Epithelial cell of proximal tubule (primary cell): ENCODE measurements around the gene TCF21. TPM values are rescaled to one million over a fixed set of nuclear protein-coding genes. Genes with fewer than 3 reads are reported as not detected.
"Not testable (repeated sequence)": the region's sequence is repeated elsewhere in the genome, so short reads cannot be mapped to it uniquely, and the experiment has no call there.

Experiments
- DNase-seq: peaks from one replicate; pipeline ENCODE4 v3.0.0-alpha.2; 2011; ENCODE audit warnings: low read depth
- H3K4me3 ChIP-seq: 2 replicates; pipeline ENCODE4 v1.5.1; 2011; ENCODE audit warnings: low read depth, mild to moderate bottlenecking, low read length
- total RNA-seq: library from RNA; depleted of rRNA; stranded (reverse); fragments of >200 nt; gene quantifications from 2 replicates; pipeline ENCODE4 v1.2.3, GENCODE V29; 2015
- TF ChIP-seq, protein P1 (sequence below): conservative IDR thresholded peaks from 2 replicates; pipeline ENCODE4 v1.5.1; 2012; ENCODE audit warnings: low read depth, mild to moderate bottlenecking, low read length

Gene TCF21
- total RNA-seq, 1 donor from 2014 or later: 0.23 TPM

GRCh38 chr6:133921249-133921859, 32.4 kb downstream of the TCF21 start:
- TF ChIP-seq, protein P1, sequence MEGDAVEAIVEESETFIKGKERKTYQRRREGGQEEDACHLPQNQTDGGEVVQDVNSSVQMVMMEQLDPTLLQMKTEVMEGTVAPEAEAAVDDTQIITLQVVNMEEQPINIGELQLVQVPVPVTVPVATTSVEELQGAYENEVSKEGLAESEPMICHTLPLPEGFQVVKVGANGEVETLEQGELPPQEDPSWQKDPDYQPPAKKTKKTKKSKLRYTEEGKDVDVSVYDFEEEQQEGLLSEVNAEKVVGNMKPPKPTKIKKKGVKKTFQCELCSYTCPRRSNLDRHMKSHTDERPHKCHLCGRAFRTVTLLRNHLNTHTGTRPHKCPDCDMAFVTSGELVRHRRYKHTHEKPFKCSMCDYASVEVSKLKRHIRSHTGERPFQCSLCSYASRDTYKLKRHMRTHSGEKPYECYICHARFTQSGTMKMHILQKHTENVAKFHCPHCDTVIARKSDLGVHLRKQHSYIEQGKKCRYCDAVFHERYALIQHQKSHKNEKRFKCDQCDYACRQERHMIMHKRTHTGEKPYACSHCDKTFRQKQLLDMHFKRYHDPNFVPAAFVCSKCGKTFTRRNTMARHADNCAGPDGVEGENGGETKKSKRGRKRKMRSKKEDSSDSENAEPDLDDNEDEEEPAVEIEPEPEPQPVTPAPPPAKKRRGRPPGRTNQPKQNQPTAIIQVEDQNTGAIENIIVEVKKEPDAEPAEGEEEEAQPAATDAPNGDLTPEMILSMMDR: peak; percentile 84
- peak; percentile 16 for DNase-seq
- H3K4me3 ChIP-seq: no peak overlapping the region

GRCh38 chr6:133923938-133924593, 35.2 kb downstream of the TCF21 start:
- TF ChIP-seq, protein P1: peak; percentile 93

DNA sequence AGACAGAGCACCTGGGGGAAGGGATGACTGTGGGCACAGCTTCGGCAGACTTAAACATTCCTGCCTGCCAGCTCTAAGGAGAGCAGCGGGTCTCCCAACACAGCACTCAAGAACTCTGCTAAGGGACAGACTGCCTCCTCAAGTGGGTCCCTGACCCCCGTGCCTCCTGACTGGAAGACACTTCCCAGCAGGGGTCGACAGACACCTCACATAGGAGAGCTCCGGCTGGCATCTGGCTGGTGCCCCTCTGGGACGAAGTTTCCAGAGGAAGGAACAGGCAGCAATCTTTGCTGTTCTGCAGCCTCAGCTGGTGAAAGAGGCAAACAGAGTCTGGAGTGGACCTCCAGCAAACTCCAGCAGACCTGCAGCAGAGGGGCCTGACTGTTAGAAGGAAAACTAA, 42.3 kb downstream of the TCF21 start:
- DNase-seq: not testable (repeated sequence)

More at GRCh38 chr6:133923938-133924593, 35.2 kb downstream of the TCF21 start:
- no peak overlapping the region for H3K4me3 ChIP-seq
- DNase-seq: peak; percentile 43

GRCh38 chr6:133936352-133936751, 47.4 kb downstream of the TCF21 start:
- not testable (repeated sequence) for H3K4me3 ChIP-seq, DNase-seq

More for the DNA sequence above, 42.3 kb downstream of the TCF21 start:
- H3K4me3 ChIP-seq: not testable (repeated sequence)

DNA sequence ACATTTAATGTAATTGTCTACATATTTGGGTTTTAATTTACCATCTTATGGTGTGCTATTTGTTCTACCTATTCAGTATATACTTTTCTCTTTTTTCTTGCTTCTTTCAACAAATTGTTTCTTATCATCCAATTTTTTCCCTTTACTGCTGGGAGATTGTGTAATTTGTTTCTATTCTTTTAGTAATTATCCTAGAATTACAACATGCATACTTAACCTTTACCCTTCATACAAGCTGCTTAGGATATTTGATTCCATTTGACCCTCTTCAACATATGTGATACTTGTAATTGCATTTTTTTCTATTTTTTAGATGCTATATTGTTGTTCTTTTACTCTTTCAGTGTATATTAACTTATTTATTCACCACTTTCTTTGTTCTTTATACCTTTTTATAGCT, 49.0 kb downstream of the TCF21 start:
- no peak for DNase-seq
- TF ChIP-seq, protein P1: no peak
- H3K4me3 ChIP-seq: no peak overlapping the region

DNA sequence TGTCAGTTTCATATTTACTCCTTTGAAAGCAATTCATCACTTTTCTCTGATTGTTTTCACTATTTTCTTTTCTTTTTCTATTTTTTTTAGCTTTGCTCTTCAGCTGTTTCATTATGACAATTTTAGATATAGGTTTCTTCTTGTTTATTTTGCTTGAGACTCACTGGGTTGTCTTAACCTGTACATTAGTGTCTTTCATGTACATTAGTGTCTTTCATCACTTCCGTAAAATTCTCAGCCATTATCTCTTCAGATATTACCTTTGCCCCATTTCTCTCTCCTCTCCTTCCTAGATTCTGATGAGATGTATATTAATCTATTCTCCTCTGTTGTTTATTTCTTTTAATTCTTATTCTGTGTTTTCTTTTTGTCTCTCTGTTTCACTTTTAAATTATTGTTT, 49.6 kb downstream of the TCF21 start:
- no peak for DNase-seq
- TF ChIP-seq, protein P1: no peak

DNA sequence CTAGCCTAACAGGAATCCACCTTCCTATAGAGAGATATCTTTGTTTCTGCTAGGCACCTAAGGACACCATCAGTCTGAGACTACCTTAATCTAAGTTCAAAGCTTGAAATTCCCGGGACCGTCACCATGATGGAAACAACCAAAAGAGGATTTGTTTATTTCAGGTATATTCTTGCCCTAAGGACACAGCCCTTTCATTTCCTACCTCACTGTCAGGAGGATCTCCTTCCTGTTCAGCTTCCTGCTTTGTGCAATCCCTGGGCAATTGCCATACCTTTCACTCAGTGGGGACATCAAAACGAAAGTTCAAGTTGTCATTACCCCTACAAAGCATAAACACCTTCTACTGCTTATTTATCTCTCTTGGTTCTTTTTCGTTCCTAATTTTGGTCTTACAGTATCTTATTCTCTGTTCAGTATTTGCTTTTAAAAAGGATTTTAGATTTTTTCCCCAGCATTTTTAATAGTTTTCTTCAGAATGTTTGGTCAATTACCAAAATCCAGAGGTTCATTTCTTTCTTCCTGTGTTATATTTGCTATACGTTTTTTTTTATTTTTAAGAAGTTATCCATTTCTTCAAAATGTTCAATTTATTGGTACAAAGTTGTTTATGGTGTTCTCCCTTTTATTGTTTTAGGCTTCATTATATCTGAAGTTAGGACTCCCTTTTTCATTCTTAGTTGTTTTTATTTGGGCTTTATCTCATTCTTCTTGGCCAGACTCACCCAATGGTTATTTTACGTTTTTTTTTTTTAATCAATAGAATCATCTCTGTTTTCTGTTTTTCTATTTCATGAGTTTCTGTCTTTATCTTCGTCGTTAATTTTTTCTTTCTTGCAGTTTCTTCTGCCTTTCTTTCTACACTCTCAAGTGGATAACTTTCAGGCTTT, 51.1 kb downstream of the TCF21 start:
- no peak for DNase-seq
- no peak overlapping the region for H3K4me3 ChIP-seq

More for the DNA sequence above, 49.6 kb downstream of the TCF21 start:
- H3K4me3 ChIP-seq: no peak overlapping the region

More for the DNA sequence above, 51.1 kb downstream of the TCF21 start:
- TF ChIP-seq, protein P1: no peak

Other genes starting within 250 kb of the TCF21 start
- 24.7 and 40.5 TPM in 2 replicates for gene TBPL1, start 64.1 kb downstream of the TCF21 start, total RNA-seq
- 3.6 and 5.7 TPM in 2 replicates for gene SLC2A12, start 163.5 kb downstream of the TCF21 start, total RNA-seq